ENCODE results near the gene AUTS2.

AUTS2 gene

DNA sequence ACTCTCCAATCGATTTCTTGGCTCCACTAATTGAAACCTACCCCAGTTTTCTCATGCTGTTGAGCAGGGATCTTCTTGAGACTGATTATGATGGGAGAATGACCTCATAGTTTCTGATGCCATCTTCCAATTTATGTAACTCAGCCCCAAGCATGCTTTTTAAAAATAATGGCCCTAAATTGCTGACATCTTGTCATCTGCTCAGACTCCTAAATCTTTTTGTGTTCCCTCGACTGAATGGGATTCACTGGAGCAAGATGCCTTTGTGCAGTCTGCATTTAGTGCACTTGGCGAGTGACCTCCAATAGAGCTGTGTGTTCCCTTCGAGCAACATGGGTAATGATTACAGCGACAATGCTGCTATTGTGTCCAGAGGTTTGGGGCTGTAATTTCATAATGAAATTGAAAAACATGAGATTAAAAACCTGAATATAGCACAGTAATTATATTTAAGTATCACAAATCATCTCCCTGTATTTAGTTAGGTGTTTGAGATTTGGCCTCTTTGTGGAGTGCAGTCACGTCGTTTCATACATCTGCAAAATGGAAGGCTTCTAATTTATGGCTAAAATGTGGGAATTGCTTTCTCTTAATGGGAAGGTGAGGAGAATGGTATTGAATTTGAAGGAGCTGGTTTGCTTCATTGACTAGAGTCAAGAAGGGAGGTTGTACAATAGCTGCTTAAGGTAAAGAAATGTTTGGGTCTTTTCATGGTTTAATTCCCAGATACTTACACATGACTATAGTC lies 192.9 kb downstream of the AUTS2 start:
- Histone ChIP-seq H3K27ac (ENCODE audit: low read depth, low read length) (no peak overlapping the region), H3K27me3 (ENCODE audit: control insufficient read depth in 1 of 2, insufficient read depth in 2 of 2, low read length in 2 of 2) (no peaks in the 10 kb centered on the region), H3K9me3 (ENCODE audit: control insufficient read depth in 1 of 2, low read length in 2 of 2) (no peaks in the 10 kb centered on the region), H3K4me3 (ENCODE audit: low read depth in 1 of 2, low read length in 2 of 2) (no peak overlapping the region), H3K36me3 (ENCODE audit: control insufficient read depth in 1 of 2, insufficient read depth in 2 of 2, low read length in 2 of 2) (no peaks in the 10 kb centered on the region), H3K4me1 (ENCODE audit: control insufficient read depth in 1 of 2, insufficient read depth in 2 of 2, low read length in 2 of 2) (peaks cover 0 to 4% of the 10 kb centered on the region in 2 donors), H3K9ac (ENCODE audit: low read depth in 1 of 2, low read length in 2 of 2) (no peak overlapping the region)

DNA sequence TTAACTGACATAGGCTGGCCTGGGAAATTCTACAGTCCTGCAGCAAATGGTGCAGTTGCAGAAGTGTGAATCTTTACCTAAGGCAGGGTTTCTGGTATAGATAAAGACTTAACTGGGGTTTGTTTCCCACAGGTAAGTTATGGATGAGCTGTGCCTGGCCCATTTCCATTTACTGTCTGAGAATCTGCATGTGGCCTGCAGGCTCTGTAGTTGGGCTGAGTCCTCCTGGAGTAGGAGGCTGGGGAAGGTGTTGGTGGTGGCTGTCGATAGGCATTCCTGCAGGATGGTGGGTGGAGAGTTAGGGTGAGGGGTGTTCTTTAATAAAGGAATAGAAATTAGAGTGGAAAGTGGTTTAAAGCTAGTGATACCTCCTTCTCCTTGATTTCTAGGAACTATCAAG lies 193.5 kb downstream of the AUTS2 start:
- peaks cover 0 to 4% of the 10 kb centered on the region in 2 donors for H3K4me1 ChIP-seq (ENCODE audit: control insufficient read depth in 1 of 2, insufficient read depth in 2 of 2, low read length in 2 of 2)

DNA sequence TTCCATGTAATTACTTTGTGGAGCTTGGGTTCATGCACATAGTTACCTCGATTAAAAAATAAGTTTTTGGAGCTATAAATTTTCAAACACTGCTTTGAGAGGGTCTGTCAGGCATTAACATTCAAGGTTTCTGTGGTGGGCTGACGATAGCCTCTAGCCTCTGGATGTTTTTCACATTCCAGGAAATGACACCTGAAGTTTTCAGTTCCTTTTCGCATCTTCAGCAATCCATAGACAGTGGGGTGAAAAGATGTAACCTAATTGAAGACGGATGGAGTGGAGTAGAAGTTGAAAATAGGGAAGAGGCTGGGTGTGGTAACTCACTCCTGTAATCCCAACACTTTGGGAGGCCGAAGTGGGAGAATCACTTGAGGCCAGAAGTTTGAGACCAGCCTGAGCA lies 197.7 kb downstream of the AUTS2 start:
- no peak overlapping the region for H3K4me3 ChIP-seq (ENCODE audit: low read depth in 1 of 2, low read length in 2 of 2)
- H3K9ac ChIP-seq (ENCODE audit: low read depth in 1 of 2, low read length in 2 of 2), result no peak overlapping the region
- no peaks in the 10 kb centered on the region for H3K9me3 ChIP-seq (ENCODE audit: control insufficient read depth in 1 of 2, low read length in 2 of 2)
- H3K27ac ChIP-seq (ENCODE audit: low read depth, low read length), result no peak overlapping the region
- peaks cover 6% of the 10 kb centered on the region in 2 donors for H3K4me1 ChIP-seq (ENCODE audit: control insufficient read depth in 1 of 2, insufficient read depth in 2 of 2, low read length in 2 of 2)
- no peaks in the 10 kb centered on the region for H3K27me3 ChIP-seq (ENCODE audit: control insufficient read depth in 1 of 2, insufficient read depth in 2 of 2, low read length in 2 of 2)
- no peaks in the 10 kb centered on the region for H3K36me3 ChIP-seq (ENCODE audit: control insufficient read depth in 1 of 2, insufficient read depth in 2 of 2, low read length in 2 of 2)

More for the DNA sequence above, 193.5 kb downstream of the AUTS2 start:
- no peak overlapping the region for H3K9ac ChIP-seq (ENCODE audit: low read depth in 1 of 2, low read length in 2 of 2)
- no peak overlapping the region for H3K4me3 ChIP-seq (ENCODE audit: low read depth in 1 of 2, low read length in 2 of 2)
- no peaks in the 10 kb centered on the region for H3K36me3 ChIP-seq (ENCODE audit: control insufficient read depth in 1 of 2, insufficient read depth in 2 of 2, low read length in 2 of 2)
- H3K9me3 ChIP-seq (ENCODE audit: control insufficient read depth in 1 of 2, low read length in 2 of 2), result no peaks in the 10 kb centered on the region
- H3K27ac ChIP-seq (ENCODE audit: low read depth, low read length), result no peak overlapping the region
- no peaks in the 10 kb centered on the region for H3K27me3 ChIP-seq (ENCODE audit: control insufficient read depth in 1 of 2, insufficient read depth in 2 of 2, low read length in 2 of 2)

DNA sequence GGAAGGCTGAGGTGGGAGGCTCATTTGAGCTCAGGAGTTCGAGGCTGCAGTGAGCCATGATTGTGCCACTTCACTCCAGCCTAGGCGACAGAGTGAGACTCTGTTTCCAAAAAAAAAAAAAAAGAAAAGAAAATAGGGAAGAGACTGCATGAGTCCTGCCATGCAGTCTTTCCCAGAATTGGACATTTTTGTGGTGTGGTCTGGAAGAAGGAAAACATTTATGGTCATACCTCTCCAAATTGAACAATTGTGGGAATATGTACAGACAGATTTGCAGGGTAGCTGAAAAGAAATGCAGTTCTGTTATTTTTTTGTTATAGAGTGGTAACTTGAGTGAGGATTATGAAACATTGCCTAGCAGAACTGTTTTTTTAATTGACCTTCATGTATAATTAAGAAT lies 198.1 kb downstream of the AUTS2 start:
- Histone ChIP-seq H3K36me3 (ENCODE audit: control insufficient read depth in 1 of 2, insufficient read depth in 2 of 2, low read length in 2 of 2) (no peaks in the 10 kb centered on the region), H3K9ac (ENCODE audit: low read depth in 1 of 2, low read length in 2 of 2) (no peak overlapping the region), H3K4me3 (ENCODE audit: low read depth in 1 of 2, low read length in 2 of 2) (no peak overlapping the region), H3K27me3 (ENCODE audit: control insufficient read depth in 1 of 2, insufficient read depth in 2 of 2, low read length in 2 of 2) (no peaks in the 10 kb centered on the region), H3K27ac (ENCODE audit: low read depth, low read length) (no peak overlapping the region), H3K9me3 (ENCODE audit: control insufficient read depth in 1 of 2, low read length in 2 of 2) (no peaks in the 10 kb centered on the region), H3K4me1 (ENCODE audit: control insufficient read depth in 1 of 2, insufficient read depth in 2 of 2, low read length in 2 of 2) (peaks cover 7 to 8% of the 10 kb centered on the region in 2 donors)

DNA sequence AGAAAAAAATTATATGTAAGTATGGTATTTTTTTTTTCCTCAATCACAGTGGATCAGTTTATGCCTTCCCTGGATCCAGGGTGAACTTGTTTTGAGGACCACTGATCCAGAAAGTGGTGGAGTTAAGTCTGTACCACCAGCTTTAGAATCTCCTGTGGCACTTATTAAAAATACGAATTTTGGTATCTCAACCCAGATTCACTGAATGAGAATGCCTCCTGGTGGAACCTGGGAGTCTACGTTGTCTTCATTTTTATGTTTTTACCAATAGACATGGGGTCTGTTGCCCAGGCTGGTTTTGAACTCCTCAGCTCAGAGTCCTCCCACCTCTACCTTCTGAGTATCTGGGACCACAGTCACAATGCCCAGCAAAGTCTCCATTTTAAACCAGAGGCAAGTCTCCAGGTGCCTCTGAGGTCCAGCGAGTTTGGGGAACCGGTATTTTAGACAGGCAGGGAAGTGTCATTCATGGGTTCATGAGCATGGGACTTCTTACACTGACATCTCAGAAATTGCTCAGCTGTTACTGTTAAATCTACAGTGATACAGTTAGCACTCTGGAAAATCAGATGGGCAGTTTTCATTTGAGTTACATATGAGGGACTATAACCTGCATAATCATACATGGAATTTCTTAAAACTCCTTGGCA lies 200.9 kb downstream of the AUTS2 start:
- no peak overlapping the region for H3K27ac ChIP-seq (ENCODE audit: low read depth, low read length)
- H3K4me3 ChIP-seq (ENCODE audit: low read depth in 1 of 2, low read length in 2 of 2), result no peak overlapping the region
- H3K27me3 ChIP-seq (ENCODE audit: control insufficient read depth in 1 of 2, insufficient read depth in 2 of 2, low read length in 2 of 2), result no peaks in the 10 kb centered on the region
- H3K9me3 ChIP-seq (ENCODE audit: control insufficient read depth in 1 of 2, low read length in 2 of 2), result no peaks in the 10 kb centered on the region
- no peak overlapping the region for H3K9ac ChIP-seq (ENCODE audit: low read depth in 1 of 2, low read length in 2 of 2)
- H3K4me1 ChIP-seq (ENCODE audit: control insufficient read depth in 1 of 2, insufficient read depth in 2 of 2, low read length in 2 of 2), result peaks cover 7 to 8% of the 10 kb centered on the region in 2 donors
- H3K36me3 ChIP-seq (ENCODE audit: control insufficient read depth in 1 of 2, insufficient read depth in 2 of 2, low read length in 2 of 2), result no peaks in the 10 kb centered on the region

DNA sequence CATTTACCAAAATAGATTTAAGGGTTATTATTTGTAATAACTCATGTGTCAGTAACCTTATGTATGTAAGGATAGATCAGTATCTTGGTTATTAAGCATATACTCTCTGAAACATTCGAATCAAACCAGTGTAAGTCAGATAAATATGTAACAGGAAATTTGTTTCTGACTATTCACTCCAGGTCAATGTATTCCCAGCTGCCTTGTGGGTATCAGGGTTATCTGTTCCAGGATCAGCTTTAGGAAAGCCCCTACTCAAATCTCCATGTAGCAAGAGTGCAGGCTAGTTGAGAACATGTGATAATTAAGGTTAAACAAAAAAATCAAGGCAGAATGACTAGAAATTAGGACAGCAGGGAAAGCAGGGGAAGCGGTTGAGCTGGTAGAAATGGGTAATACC lies 201.7 kb downstream of the AUTS2 start:
- Histone ChIP-seq H3K4me1 (ENCODE audit: control insufficient read depth in 1 of 2, insufficient read depth in 2 of 2, low read length in 2 of 2) (peaks cover 7 to 8% of the 10 kb centered on the region in 2 donors), H3K4me3 (ENCODE audit: low read depth in 1 of 2, low read length in 2 of 2) (no peak overlapping the region), H3K9ac (ENCODE audit: low read depth in 1 of 2, low read length in 2 of 2) (no peak overlapping the region), H3K9me3 (ENCODE audit: control insufficient read depth in 1 of 2, low read length in 2 of 2) (no peaks in the 10 kb centered on the region), H3K27me3 (ENCODE audit: control insufficient read depth in 1 of 2, insufficient read depth in 2 of 2, low read length in 2 of 2) (no peaks in the 10 kb centered on the region), H3K36me3 (ENCODE audit: control insufficient read depth in 1 of 2, insufficient read depth in 2 of 2, low read length in 2 of 2) (no peaks in the 10 kb centered on the region), H3K27ac (ENCODE audit: low read depth, low read length) (no peak overlapping the region)

DNA sequence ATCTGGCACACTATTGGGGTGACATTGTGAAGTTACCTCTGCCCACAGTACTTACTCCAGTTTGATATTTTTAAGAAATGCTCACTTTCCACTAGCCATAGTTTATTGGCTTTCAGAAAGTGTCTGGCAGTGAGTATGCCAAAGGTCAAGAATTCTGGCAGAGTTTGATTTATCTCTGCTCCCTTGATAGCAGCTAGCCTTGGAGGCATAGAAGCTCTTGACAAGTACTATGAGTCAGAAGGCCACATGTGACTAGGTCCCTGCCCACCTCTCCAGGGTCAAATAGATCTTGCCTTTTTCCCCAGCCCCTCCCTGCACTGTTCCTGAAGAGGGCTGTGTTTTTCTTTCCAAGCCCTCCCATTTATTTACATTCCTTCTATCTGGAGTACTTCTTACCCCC lies 202.2 kb downstream of the AUTS2 start:
- Histone ChIP-seq H3K36me3 (ENCODE audit: control insufficient read depth in 1 of 2, insufficient read depth in 2 of 2, low read length in 2 of 2) (no peaks in the 10 kb centered on the region), H3K4me1 (ENCODE audit: control insufficient read depth in 1 of 2, insufficient read depth in 2 of 2, low read length in 2 of 2) (peaks cover 7 to 8% of the 10 kb centered on the region in 2 donors), H3K9ac (ENCODE audit: low read depth in 1 of 2, low read length in 2 of 2) (no peak overlapping the region), H3K4me3 (ENCODE audit: low read depth in 1 of 2, low read length in 2 of 2) (no peak overlapping the region), H3K27me3 (ENCODE audit: control insufficient read depth in 1 of 2, insufficient read depth in 2 of 2, low read length in 2 of 2) (no peaks in the 10 kb centered on the region), H3K9me3 (ENCODE audit: control insufficient read depth in 1 of 2, low read length in 2 of 2) (no peaks in the 10 kb centered on the region), H3K27ac (ENCODE audit: low read depth, low read length) (no peak overlapping the region)

DNA sequence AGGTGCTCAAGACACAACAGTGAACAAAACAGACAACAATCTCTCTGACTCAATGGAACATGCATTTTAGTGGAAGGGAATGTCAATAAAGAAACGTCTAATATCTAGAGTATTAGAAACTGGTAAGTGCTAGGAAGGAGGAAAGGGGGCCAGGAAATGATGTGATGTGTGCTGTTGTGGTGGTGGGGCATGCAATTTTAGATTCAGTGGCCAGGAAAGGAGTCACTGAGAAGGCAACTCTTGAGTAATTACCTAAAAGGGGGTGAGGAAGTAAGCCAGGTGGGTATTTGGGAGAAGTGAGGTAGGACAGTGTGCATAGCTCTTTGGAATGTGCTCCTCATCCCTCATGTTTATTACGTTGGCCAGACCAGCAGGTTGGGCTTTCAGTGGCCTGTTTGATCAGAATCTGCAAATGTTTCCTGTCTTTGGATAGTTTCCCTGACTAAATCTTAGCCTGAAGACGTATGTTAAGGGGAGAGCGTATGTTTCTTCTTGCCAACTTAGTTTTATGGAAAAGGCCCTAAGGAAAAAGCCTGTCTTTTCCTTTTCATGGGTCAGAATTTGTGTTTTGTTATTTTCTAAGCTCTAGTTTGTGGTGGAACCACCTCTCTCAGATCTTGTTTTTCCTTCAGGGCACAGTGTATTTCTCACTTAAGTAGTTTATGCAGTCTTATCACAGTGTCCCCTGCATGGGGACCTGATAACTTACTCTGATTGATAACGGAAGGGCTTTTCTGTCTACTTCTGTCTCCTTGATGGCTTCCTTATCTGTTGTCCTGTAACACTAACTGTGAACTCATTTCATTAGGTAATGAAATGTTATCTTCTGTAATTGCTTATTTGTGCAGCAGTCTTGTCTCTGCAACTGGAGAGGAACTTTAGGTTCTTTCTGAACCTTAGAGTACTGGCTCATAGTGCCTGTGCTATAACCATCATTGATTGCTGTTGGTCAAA lies 203.7 kb downstream of the AUTS2 start:
- Histone ChIP-seq H3K27me3 (ENCODE audit: control insufficient read depth in 1 of 2, insufficient read depth in 2 of 2, low read length in 2 of 2) (no peaks in the 10 kb centered on the region), H3K4me3 (ENCODE audit: low read depth in 1 of 2, low read length in 2 of 2) (no peak overlapping the region), H3K9ac (ENCODE audit: low read depth in 1 of 2, low read length in 2 of 2) (no peak overlapping the region), H3K9me3 (ENCODE audit: control insufficient read depth in 1 of 2, low read length in 2 of 2) (no peaks in the 10 kb centered on the region), H3K36me3 (ENCODE audit: control insufficient read depth in 1 of 2, insufficient read depth in 2 of 2, low read length in 2 of 2) (no peaks in the 10 kb centered on the region), H3K27ac (ENCODE audit: low read depth, low read length) (no peak overlapping the region), H3K4me1 (ENCODE audit: control insufficient read depth in 1 of 2, insufficient read depth in 2 of 2, low read length in 2 of 2) (peaks cover 7 to 8% of the 10 kb centered on the region in 2 donors)

DNA sequence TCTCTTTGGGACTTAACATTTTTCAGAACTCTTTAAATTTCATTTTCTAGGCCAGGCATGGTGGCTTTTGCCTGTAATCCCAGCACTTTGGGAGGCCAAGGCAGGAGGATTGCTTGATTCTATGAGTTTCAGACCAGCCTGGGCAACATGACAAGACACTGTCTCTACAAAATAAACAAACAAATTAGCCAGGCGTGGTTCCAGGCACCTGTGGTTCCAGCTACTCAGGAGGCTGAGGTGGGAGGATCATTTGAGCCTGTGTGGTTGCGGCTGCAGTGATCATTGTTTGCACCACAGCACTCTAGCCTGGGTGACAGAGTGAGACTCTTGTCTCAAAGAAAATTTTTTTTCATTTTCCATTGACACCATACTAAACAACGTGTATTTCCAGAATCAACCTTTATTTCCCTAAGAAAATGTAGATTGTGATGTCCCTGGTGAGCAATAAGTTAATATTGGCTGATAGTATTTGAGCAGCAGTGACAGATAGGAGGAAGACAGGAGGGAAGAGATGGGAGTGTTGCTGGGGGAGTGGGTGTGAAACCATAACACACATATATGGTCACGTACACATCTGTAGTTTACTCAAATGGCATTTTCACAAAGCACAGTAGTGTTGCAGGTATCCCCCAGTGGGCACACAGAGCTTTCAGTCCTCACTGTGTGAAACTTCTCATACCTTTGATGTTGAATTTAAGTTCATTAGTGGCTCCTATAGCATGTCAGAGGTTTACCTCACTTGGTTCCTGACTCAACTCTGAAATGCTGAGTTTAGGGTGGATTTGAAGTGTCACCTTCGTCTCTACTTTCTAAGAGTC lies 205.6 kb downstream of the AUTS2 start:
- no peaks in the 10 kb centered on the region for H3K27me3 ChIP-seq (ENCODE audit: control insufficient read depth in 1 of 2, insufficient read depth in 2 of 2, low read length in 2 of 2)
- H3K9ac ChIP-seq (ENCODE audit: low read depth in 1 of 2, low read length in 2 of 2), result no peak overlapping the region
- H3K27ac ChIP-seq (ENCODE audit: low read depth, low read length), result no peak overlapping the region
- H3K9me3 ChIP-seq (ENCODE audit: control insufficient read depth in 1 of 2, low read length in 2 of 2), result no peaks in the 10 kb centered on the region
- no peaks in the 10 kb centered on the region for H3K36me3 ChIP-seq (ENCODE audit: control insufficient read depth in 1 of 2, insufficient read depth in 2 of 2, low read length in 2 of 2)
- no peak overlapping the region for H3K4me3 ChIP-seq (ENCODE audit: low read depth in 1 of 2, low read length in 2 of 2)
- H3K4me1 ChIP-seq (ENCODE audit: control insufficient read depth in 1 of 2, insufficient read depth in 2 of 2, low read length in 2 of 2), result peaks cover 7 to 8% of the 10 kb centered on the region in 2 donors
